Mucosa of rectum (tissue), 2 donors: ENCODE results near the gene PSG7.
"Not testable (repeated sequence)": the region's sequence is repeated elsewhere in the genome, so short reads cannot be mapped to it uniquely, and the experiment has no call there.

Source experiments
- H3K27ac ChIP-seq, 2 donors: one replicate each; pipeline ENCODE4 v1.7.0; 2013; ENCODE audit warnings: inconsistent platforms in 2 of 2, low read depth in 2 of 2, low read length in 2 of 2
- H3K27me3 ChIP-seq, 2 donors: one replicate each; pipeline ENCODE4 v1.7.0; 2013; ENCODE audit warnings: low read length in 2 of 2; ENCODE audit not compliant: control insufficient read depth in 2 of 2, insufficient read depth in 2 of 2
- H3K36me3 ChIP-seq, 2 donors: one replicate each; pipeline ENCODE4 v1.7.0; 2013; ENCODE audit warnings: low read length in 2 of 2; ENCODE audit not compliant: control insufficient read depth in 2 of 2, insufficient read depth in 2 of 2
- H3K4me1 ChIP-seq, 2 donors: one replicate each; pipeline ENCODE4 v1.7.0; 2013; ENCODE audit warnings: low read length in 2 of 2, mild to moderate bottlenecking in 1 of 2; ENCODE audit not compliant: control insufficient read depth in 2 of 2, insufficient read depth in 2 of 2
- H3K4me3 ChIP-seq, 2 donors: one replicate each; pipeline ENCODE4 v1.7.0; 2013; ENCODE audit warnings: low read length in 2 of 2
- H3K9ac ChIP-seq, 2 donors: one replicate each; pipeline ENCODE4 v1.7.0; 2013; ENCODE audit warnings: low read length in 2 of 2, low read depth in 1 of 2, mild to moderate bottlenecking in 1 of 2
- H3K9me3 ChIP-seq, 2 donors: one replicate each; pipeline ENCODE4 v1.7.0; 2013; ENCODE audit warnings: low read length in 2 of 2; ENCODE audit not compliant: control insufficient read depth in 2 of 2
- donor health status: healthy.
- donor health status: Normal muscosa, but diverticular disease.

Gene PSG7

GRCh38 chr19:42937107-42937506, at the start of gene PSG7:
Gene PSG7, minus strand, starts transcription at chr19:42937207. Its CDS starts 131 bp downstream, at chr19:42937076.
- H3K9me3 ChIP-seq, H3K4me3 ChIP-seq, H3K36me3 ChIP-seq, H3K27ac ChIP-seq, H3K4me1 ChIP-seq, H3K27me3 ChIP-seq, H3K9ac ChIP-seq: not testable (repeated sequence)

- H3K4me1 ChIP-seq, result no peaks in the 10 kb centered on the region
- no peak overlapping the region for H3K27ac ChIP-seq
- H3K27me3 ChIP-seq, result no peaks in the 10 kb centered on the region
- no peak overlapping the region for H3K9ac ChIP-seq
- no peak overlapping the region for H3K4me3 ChIP-seq
- H3K9me3 ChIP-seq, result no peaks in the 10 kb centered on the region
- no peaks in the 10 kb centered on the region for H3K36me3 ChIP-seq
Observed at GRCh38 chr19:42985588-42985987, 48.6 kb upstream of the PSG7 start.

- H3K27ac ChIP-seq, H3K9ac ChIP-seq, H3K27me3 ChIP-seq, H3K4me3 ChIP-seq, H3K36me3 ChIP-seq, H3K9me3 ChIP-seq, H3K4me1 ChIP-seq: not testable (repeated sequence)
Observed at GRCh38 chr19:42982111-42982510, 45.1 kb upstream of the PSG7 start.

- H3K27me3 ChIP-seq, H3K9me3 ChIP-seq, H3K9ac ChIP-seq, H3K36me3 ChIP-seq, H3K4me3 ChIP-seq, H3K27ac ChIP-seq, H3K4me1 ChIP-seq: not testable (repeated sequence)
Observed at GRCh38 chr19:42971451-42971850, 34.4 kb upstream of the PSG7 start.

DNA sequence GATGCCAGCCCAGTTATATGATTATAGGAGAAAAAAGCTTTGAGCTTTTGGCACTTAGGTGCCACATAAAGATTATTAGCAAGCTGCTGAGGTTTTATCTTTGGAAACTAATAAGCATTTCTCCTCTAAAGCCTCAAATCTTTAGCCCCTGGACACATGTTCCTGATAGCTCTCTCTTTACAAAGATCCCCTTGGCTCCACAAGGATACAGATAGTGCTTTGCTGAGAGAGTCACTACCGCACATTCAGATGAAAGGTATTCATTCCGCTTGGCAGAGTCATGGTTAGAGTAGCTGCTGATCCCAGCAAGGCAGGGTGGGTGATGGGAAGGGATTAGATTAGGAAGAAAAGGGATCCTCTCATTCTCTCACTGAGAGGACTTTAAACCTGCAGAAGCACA, 28.2 kb upstream of the PSG7 start:
- Histone ChIP-seq H3K4me1 (no peaks in the 10 kb centered on the region), H3K27ac (no peak overlapping the region), H3K4me3 (no peak overlapping the region), H3K9ac (no peak overlapping the region), H3K36me3 (no peaks in the 10 kb centered on the region), H3K27me3 (no peaks in the 10 kb centered on the region), H3K9me3 (no peaks in the 10 kb centered on the region)

DNA sequence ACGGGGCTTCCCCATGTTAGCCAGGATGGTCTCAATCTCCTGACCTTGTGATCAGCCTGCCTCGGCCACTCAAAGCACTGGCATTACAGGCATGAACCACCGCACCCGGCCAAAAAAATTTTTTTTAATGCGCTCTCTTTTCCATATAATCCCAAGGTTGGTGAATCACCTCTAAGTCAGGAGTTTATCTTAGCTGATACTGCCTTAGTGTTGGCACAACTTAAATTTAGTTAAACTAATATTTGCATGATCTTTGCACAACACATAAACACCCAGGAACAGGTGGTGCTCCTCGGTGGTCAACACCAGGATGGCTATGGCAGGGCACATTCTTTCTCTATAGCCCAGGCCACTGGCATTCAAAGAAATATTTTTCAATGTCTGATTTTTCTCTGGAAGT, 24.1 kb upstream of the PSG7 start:
- no peak overlapping the region for H3K27ac ChIP-seq
- H3K36me3 ChIP-seq, result no peaks in the 10 kb centered on the region
- no peaks in the 10 kb centered on the region for H3K27me3 ChIP-seq
- no peak overlapping the region for H3K9ac ChIP-seq
- H3K9me3 ChIP-seq, result no peaks in the 10 kb centered on the region
- no peaks in the 10 kb centered on the region for H3K4me1 ChIP-seq
- no peak overlapping the region for H3K4me3 ChIP-seq

- H3K9ac ChIP-seq, H3K27ac ChIP-seq, H3K27me3 ChIP-seq, H3K36me3 ChIP-seq, H3K4me3 ChIP-seq, H3K9me3 ChIP-seq, H3K4me1 ChIP-seq: not testable (repeated sequence)
Observed at GRCh38 chr19:42952126-42952525, 15.1 kb upstream of the PSG7 start.

DNA sequence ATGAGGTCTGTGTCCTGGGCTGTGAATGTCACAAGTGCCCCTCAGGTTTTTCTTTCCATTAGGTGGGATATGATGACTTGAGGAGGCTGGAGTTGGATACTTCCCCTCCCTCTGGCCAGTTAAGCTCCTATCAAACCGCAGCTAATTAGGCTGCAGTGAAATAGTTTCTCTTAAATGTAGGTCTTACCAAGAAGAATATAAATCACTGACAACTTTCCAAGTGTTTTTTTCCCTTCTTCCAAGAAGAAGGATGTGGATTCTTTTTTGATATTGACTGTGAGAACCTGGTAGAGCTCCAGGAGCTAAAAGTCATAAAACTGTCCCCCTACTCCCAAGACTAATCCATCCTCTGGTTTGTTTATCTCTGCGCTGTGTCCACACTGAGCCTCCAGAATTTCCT, 14.5 kb upstream of the PSG7 start:
- H3K9ac ChIP-seq, H3K4me1 ChIP-seq, H3K27me3 ChIP-seq, H3K4me3 ChIP-seq, H3K9me3 ChIP-seq, H3K27ac ChIP-seq, H3K36me3 ChIP-seq: not testable (repeated sequence)

GRCh38 chr19:42942187-42942789, 5.3 kb upstream of the PSG7 start:
- H3K36me3 ChIP-seq, result no peaks in the 10 kb centered on the region
- H3K27ac ChIP-seq, result no peak overlapping the region
- no peak overlapping the region for H3K9ac ChIP-seq
- H3K27me3 ChIP-seq, result no peaks in the 10 kb centered on the region
- no peaks in the 10 kb centered on the region for H3K4me1 ChIP-seq
- no peaks in the 10 kb centered on the region for H3K9me3 ChIP-seq
- H3K4me3 ChIP-seq, result no peak overlapping the region

- not testable (repeated sequence) for H3K9ac ChIP-seq, H3K9me3 ChIP-seq, H3K36me3 ChIP-seq, H3K27me3 ChIP-seq, H3K27ac ChIP-seq, H3K4me3 ChIP-seq, H3K4me1 ChIP-seq
Observed at GRCh38 chr19:42934726-42935125, 2.3 kb downstream of the PSG7 start.

GRCh38 chr19:42934183-42934582, 2.8 kb downstream of the PSG7 start:
- not testable (repeated sequence) for H3K36me3 ChIP-seq, H3K27ac ChIP-seq

More at GRCh38 chr19:42934183-42934582, 2.8 kb downstream of the PSG7 start:
- not testable (repeated sequence) for H3K9me3 ChIP-seq, H3K4me1 ChIP-seq, H3K9ac ChIP-seq, H3K27me3 ChIP-seq, H3K4me3 ChIP-seq
